HG03064 (cell line): ENCODE results near the gene DYNLT1.
A peak's percentile ranks its signal among the peaks of the same experiment; 100 is the strongest.
"Not testable (repeated sequence)": the region's sequence is repeated elsewhere in the genome, so short reads cannot be mapped to it uniquely, and the experiment has no call there.

Source experiments
- ATAC-seq: cut with Tn5 transposase; IDR thresholded peaks from one replicate; pipeline ENCODE4 v1.9.1; 2021; ENCODE audit warnings: low read depth; ENCODE audit not compliant: unreplicated experiment

DYNLT1 gene

GRCh38 chr6:158644231-158645063 lies at the start of gene DYNLT1:
Gene DYNLT1 (minus strand): TSS chr6:158644743. CDS start chr6:158644708, 35 bp downstream.
- peak; percentile 43 for ATAC-seq

DNA sequence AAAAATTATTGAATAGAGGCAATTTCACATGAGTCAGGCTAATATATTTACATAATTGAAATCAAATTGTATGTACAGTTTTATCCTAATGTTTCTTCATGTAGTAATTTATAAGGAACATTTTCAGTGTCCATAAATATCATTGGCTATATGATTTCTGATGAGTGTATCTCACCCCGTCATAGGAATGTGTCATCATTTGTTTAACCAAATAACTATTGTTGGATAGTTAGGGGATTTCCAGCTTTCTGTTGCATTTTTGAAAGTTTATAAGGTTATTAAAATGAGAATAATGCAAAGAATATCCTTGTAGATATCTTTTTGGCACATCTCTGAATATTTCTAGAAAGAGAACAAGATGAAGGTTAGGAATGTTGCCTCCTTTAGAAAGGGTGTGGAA lies 44.3 kb upstream of the DYNLT1 start:
- ATAC-seq, result no peak

- no peak for ATAC-seq
These were observed 43.0 kb upstream of the DYNLT1 start for GRCh38 chr6:158687506-158687905.

DNA sequence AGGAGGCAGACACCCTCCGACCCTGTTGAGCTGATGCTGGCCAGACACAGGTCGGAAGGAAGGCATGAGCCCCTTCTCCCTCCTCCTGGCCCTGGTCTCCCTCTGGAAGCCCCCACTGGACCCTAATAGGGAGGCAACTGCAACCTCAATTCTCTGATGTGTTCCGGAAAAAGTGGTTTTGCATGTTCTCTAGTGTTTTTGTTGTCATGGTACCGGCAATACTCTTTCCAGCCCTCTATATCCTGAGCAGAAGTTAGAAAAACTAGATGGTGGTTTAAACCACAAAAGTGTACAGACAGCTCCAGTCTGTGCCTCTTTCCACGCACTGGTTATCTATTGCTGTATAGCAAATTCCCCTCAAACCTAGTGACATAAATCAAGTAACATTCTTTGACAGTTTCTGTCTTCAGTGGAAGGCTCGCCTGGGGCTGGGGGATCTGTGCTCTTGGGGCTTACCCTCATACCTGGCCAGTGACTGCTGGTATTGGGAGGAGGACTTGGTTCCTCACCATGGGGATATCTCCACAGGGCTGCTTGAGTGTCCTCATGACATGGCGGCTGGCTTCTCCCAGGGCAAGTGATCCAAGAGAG lies 42.3 kb upstream of the DYNLT1 start:
- ATAC-seq, result peak; percentile 67

DNA sequence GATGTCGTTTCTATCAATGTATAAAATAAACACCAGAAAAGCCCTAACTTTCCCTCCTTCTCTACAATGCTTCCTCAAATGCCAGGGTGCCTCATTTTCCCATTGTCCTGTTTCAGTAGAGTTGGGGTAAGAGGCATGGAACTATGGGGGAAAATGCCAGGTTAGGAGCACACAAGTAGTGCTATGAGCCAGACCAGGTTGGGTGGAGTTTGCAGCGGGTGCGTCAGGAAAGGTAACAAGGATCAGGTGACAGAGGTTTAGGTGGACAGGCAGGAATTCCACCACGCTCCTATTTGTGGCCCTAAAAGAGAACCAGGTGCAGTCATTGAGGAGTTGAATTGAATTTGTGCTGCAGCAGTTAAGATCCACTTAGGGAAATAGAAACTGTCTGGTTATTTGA lies 41.8 kb upstream of the DYNLT1 start:
- no peak for ATAC-seq

DNA sequence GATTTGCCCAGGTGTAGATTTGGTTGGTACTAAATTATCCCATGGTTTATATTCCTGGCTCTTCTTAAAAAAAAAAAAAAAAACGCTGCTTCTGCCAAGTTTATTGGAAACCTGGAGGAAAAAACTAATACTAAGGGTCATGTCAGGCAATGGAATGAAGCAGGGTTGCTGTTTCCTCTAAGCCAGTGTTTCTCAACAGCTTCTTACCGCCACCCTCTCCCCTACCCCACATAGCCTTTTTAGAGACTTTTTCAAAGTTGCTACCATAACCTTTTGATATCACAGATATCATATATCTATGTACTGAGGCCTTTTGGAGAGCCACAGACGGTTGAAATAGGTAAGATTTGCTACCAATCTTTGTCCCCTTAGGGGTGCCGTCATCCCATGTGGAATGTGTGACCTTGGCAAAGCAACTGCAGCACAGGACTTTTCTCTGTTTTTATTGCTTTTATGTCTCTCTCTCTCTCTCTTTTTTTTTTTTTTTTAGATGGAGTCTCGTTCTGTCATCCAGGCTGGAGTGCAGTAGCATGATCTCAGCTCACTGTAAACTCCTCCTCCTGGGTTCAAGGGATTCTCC lies 40.3 kb upstream of the DYNLT1 start:
- no peak for ATAC-seq

- no peak for ATAC-seq
These were observed 39.8 kb upstream of the DYNLT1 start for GRCh38 chr6:158684311-158684710.

DNA sequence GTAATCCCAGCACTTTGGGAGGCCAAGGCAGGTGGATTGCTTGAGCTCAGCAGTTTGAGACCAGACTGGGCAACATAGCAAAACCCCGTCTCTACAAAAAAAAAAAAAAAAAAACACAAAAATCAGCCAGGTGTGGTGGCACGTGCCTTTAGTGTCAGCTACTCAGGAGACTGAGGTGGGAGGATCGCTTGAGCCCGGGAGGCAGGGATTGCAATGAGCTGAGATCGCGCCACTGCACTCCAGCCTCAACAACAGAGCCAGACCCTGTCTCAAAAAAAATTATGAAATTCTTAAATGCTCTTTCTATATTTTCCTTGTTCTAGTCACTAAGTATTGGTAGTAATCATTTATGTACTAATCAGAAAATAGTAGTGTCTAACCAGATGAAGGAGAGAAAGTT lies 35.9 kb upstream of the DYNLT1 start:
- no peak for ATAC-seq

DNA sequence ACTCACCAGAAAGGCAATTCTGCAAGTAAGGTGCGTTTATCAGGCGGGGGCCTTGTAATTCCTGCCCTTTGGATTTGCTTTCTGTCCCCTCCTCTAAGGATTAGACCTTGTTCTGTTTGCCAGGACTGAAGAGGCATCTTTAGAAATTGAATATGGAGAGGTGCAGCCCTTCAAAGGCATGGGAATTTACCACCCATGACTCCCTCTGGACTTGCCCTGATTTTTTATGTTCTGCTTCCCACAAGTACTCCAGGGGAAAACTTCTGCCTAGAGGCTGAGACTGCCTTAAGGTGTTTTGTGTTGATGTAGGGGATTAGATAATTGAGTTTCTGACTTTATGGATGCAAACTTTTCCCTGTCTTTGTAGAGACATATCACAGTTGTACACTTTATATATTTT lies 35.5 kb upstream of the DYNLT1 start:
- ATAC-seq, result no peak

DNA sequence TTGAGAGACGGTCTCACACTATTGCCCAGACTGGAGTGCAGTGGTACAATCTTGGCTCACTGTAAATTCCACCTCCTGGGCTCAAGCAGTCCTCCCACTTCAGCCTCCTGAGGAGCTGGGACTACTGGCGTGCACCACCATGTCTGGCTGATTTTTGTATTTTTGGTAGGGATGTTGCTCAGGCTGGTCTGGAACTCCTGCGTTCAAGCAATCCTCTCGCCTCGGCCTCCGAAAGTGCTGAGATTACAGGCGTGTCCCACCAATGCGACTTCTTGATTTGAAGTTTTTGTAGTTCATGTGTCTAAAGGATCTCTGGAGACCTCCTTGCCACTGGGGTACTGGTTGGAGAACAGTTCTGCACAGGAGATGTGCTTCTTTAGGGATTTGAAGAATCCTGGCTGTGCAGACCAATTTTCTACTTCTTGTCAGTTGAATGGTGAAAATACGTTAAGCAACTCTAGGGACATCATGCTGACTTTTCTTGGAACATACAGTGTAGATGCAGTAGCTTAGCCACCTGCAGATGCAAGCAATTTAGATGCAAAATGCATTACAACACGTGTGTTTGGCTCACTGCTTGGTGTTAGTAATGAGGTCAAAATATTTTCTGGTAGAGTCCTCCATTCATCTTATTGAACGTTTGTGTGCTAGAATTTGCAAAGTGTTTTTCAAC lies 33.5 kb upstream of the DYNLT1 start:
- ATAC-seq, result no peak

DNA sequence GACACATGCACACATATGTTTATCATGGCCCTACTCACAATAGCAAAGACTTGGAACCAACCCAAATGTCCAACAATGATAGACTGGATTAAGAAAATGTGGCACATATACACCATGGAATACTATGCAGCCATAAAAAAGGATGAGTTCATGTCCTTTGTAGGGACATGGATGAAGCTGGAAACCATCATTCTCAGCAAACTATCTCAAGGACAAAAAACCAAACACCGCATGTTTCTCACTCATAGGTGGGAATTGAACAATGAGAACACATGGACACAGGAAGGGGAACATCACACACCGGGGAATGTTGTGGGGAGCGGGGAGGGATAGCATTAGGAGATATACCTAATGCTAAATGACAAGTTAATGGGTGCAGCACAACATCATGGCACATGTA lies 32.6 kb upstream of the DYNLT1 start:
- not testable (repeated sequence) for ATAC-seq

DNA sequence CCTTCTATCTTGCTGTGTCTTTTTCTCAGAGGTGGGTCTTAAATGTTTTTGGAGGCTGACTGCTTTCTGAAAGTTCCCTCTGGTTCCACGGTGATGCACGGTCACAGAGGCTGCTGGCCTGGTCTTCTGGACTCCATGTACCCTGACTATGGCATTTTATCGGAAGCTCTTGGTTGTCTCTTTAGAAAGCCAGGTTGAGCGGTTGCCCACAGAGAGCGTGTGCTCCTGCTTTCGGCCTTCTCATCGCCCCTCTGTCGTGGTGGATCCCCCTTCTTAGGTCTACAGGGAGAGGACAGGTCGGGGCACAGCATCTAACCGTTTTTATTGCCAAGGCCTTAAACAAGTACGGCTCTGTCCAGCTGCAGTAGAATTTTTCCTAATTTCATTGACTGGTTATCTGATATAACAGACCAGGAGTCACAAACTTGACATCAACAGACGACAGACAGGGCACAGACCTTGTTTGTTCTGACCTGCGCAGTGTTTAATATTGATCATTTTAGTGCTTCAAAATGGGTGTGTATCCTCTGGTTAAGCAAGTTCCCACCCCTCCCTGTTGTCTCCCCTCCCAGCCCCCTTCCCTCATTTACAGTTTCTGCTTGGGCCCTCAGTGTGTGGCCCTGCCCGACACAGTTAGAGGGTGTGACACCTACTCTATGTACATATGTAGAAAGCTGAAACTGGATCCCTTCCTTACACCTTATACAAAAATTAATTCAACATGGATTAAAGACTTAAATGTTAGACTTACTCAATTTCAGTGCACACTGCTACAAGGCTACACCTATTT lies 30.0 kb upstream of the DYNLT1 start:
- ATAC-seq, result no peak

- ATAC-seq, result no peak
These were observed 28.2 kb upstream of the DYNLT1 start for GRCh38 chr6:158672726-158673125.

GRCh38 chr6:158672119-158672518 lies 27.6 kb upstream of the DYNLT1 start:
- not testable (repeated sequence) for ATAC-seq

- no peak for ATAC-seq
These were observed 24.8 kb upstream of the DYNLT1 start for GRCh38 chr6:158669145-158670035.

DNA sequence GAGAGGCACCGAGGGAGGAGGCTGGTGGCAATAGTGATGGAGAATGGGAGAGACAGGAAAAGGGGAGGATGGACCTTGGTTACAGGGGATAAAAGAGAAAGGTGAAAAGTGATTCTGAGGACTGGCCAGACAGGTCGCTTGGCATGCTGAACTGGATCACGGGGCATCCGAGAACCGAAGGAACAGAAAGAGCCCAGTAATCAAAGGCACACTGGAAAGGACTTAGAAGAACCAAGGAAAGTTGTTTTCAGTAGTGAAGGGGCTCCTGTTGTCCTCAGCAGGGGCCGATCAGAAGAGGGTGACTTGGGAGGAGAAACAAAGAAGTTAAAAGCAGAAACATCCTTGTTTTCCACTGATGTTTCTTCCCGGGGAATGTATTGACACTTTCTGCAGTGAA lies 24.2 kb upstream of the DYNLT1 start:
- ATAC-seq, result no peak

DNA sequence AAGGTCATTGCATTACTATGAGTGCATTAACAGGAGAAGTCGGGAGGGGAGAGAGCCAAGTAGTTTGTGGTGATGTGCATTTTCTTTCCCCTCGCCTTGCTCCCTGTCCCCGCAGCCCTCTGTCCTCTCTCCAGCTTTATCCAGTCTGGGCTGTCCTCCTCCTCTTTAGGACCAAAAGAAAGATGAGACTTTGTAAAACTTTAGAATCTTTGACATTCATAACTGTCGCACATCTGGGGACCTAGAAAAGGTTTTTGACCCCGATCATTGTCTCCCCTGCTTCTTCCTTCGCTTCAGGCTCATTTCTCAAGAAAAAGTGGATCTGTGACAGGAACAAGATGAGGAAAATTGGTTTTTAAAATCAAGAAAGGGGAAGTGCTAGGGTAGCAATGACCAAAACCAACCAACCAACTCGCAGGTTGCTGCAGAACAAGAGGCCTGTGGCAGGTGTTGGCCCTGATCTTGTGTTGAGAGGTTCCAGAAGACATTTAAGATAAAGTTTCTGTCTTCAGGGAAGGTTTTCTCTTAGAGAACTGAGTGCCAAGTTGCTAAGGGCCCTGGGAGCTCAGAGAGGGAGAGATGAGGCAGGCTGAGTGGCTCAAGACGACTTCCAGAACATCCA lies 22.9 kb upstream of the DYNLT1 start:
- ATAC-seq, result no peak

DNA sequence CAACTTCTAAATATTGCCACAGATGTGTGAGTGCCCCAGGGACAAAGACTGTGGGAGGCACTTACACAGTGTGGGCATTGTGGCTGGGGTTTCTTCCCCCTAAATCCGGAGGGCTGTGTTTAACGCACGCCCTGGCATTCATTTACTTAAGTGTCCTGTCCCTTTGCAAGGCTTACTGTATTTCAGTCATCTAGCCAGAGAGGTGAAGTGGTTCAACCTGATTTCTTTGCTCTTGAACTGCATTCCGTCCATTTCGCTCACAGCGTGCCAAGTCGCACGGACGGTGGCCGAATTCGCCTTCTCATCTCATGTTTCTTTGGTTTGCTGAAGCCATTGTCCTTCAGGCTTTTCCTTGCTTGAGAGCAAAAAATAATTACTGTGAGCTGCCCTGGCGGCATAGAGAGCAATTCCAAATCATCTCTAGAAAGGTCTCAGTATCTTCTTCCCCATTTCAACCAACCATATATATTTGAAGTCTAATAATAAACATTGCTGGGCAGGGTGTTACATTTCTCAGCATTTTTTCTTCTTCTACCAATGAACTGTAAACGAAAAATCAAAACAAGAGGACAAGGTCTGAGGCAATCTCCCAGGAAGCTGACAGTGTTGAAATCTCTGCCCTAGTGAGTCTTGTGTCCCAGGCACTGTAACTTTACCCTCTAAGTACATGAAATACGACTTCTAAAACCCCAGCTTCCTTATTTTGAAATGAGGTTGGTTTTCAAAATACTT lies 22.3 kb upstream of the DYNLT1 start:
- ATAC-seq, result no peak
